KG1 (cell line): ENCODE results near the gene ELAVL3.
"Not testable (repeated sequence)": the region's sequence is repeated elsewhere in the genome, so short reads cannot be mapped to it uniquely, and the experiment has no call there.

Experiments used
- DNase-seq: peaks from one replicate; lab custom pipeline; 2025; lab: John Stamatoyannopoulos, UW

The ELAVL3 gene

DNA sequence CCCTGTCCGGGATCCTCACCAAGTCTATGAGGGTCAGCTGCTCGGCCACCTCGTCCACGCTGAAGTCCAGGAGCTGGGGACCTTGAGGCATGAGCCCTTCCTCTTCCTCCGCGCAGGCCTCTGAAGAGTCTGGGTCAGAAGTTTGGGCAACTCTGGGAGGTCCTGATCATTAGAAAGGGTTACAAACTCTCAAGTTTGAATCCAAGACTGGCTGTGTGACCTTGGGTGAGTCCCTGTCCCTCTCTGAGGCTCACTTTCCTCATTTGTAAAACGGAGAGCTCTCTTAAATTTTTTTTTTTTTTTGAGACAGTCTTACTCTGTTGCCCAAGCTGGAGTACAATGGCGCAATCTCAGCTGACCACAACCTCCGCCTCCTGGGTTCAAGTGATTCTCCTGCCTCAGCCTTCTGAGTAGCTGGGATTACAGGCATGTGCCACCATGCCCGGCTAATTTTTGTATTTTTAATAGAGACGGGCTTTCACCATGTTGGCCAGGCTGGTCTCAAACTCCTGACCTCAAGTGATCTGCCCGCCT is 74.1 kb downstream of the ELAVL3 start:
- not testable (repeated sequence) for DNase-seq

DNA sequence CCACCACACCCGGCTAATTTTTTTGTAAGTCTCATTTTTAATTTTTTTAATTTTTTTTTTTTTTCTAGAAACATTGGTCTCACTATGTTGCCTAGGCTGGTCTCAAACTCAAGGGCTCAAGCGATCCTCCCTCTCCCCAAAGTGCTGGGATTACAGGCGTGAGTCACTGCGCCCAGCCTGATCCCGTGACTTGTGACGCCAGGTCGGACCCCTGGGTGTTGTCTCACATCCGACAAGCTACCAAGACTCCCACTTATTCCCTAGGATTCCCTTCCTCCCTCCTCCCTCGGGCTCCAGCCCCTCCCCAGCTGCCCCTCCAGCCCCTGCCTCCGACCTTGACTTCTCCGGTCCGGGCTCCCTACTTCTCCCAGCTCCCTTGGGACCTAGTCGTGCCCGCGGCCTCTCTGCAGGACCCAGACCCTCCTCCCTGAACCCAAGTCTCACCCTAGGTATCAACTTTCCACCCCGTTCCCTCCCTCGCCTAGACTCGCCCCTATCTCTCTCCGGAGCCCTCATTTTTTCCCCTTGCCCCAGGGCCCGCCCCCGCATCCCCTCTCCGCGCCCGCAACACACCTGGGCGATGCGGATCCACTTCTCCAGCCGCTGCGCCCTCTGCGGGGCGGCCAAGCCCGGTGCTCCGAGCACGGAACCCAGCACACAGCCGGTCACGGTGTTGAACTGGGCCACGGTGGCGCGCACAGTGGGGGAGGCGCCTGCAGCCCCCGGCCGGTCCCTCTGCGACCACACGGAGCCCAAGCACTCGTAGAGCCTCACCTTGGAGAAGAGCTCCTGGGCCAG is 74.8 kb downstream of the ELAVL3 start:
- DNase-seq = no peak

DNA sequence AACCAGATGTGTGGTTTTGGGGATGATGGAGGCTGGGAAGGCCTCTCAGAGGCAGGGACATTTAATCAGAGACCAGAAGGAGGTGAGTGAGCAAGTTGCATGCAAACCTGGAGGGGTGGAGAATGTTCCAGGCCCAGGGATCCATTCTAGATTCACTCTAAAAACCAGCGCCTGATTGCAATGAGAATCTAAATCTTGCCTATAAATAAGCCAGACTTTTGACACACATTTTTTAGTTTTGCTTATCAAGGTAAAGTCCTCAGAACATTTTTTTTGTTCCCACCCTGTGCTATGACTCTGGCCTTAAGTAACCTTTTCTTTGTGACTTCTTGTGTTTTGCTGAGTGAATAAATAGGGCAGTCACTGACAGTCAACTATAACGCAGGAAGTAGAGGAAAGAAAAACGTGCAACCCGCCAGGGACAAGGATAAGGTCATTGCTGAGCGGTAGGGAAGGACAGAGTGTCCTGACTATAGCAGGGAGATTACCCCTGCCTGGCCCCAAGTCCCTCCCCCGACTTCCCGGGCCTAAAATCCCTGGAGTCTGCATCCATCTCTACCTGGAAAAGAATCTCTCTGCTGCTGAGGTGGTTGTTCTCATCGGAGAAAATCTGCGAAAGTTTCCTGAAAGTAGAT is 76.1 kb downstream of the ELAVL3 start:
- DNase-seq = no peak

DNA sequence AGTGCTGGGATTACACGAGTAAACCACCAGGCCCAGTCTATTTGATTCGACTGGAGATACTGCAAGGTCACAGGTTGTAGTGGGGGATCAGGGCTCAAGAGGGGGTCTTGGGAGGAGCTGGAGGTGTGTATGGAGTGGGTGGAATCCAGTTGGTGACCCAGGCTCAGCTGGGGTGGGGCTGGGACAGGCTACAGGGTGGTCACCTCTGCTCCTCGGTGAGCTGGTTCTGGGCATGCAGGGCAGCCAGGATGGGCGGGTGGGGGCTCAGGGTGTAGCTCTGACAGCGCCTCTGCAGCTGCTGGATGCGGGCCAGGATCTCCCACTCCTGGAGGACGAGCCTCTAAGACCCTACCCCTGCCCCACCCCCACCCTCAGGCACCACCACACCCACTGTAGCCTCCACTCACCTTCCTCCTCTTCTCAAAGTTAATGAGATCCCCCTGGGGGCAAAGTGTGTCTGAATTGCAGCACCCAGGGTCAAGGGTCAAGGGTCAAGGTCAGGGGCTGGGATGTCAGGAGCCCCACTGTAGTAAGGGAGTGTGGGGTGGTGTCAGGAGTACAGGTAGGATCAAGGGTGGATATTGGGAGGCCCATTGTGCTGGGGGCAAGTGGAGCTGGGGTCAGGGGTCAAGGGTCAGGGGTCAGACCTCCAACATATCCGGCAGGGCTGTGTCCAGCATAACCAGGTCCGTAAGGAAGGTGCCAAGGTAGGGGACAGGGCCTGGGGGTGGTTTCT is 78.9 kb downstream of the ELAVL3 start:
- DNase-seq = no peak
